Left lung (tissue), 10 donors: ENCODE data around the gene COP1. TPM values are rescaled to one million over a fixed set of nuclear protein-coding genes. Genes with fewer than 3 reads are reported as not detected.

Experiments
- ATAC-seq: fragments of 200-7000 bp; cut with Tn5 transposase; one replicate; pipeline ENCODE4 v1.9.1; 2020; ENCODE audit warnings: moderate library complexity
- DNase-seq, 4 donors: peaks; one replicate each; pipeline ENCODE4 v3.0.0-alpha.2; 2013 to 2020
- H3K27ac ChIP-seq, 2 donors: fragments of 200-600 bp; sonication (generic) in 1 of 2; one replicate each; pipeline versions ENCODE4 v1.5.0 to v1.8.0; 2020 to 2021
- H3K27me3 ChIP-seq, 2 donors: fragments of 200-600 bp; sonication (generic) in 1 of 2; one replicate each; pipeline versions ENCODE4 v1.5.0 to v1.8.0; 2020 to 2021
- H3K36me3 ChIP-seq, 2 donors: fragments of 200-600 bp; sonication (generic) in 1 of 2; one replicate each; pipeline versions ENCODE4 v1.5.0 to v1.8.0; 2020 to 2021
- H3K4me1 ChIP-seq, 2 donors: fragments of 200-600 bp; one replicate each; pipeline ENCODE4 v1.8.0; 2021
- H3K4me3 ChIP-seq, 2 donors: fragments of 200-600 bp; sonication (generic) in 1 of 2; one replicate each; pipeline versions ENCODE4 v1.5.0 to v1.8.0; 2020 to 2021; ENCODE audit warnings: mild to moderate bottlenecking in 1 of 2
- H3K9me3 ChIP-seq, 2 donors: fragments of 200-600 bp; sonication (generic) in 1 of 2; one replicate each; pipeline versions ENCODE4 v1.5.0 to v1.8.0; 2020 to 2021
- intact Hi-C, 2 donors: fragments of 100-400 bp; cut with DNase I; formaldehyde crosslinking; loops; one replicate each; pipeline versions ENCODE4 v1.11.2 to v1.14.2; 2022
- polyA plus RNA-seq, 6 donors: library from polyadenylated mRNA; unstranded; fragments of 120-200 nt; gene quantifications; one replicate each; pipeline ENCODE4 v1.2.1, GENCODE V29; 2013; ENCODE audit not compliant: insufficient read length in 6 of 6
- total RNA-seq, 2 donors: library from RNA; stranded (reverse); fragmentation: NEBNext Ultra II Directional; extraction: Animal tissue kit (Norgen Biotek cat#: 25700); gene quantifications; one replicate each; pipeline ENCODE4 v1.2.1, GENCODE V29; 2021
- TF ChIP-seq, protein P1 (sequence below), 2 donors: fragments of 200-600 bp; sonication (generic) in 1 of 2; IDR thresholded peaks; one replicate each; pipeline versions ENCODE4 v1.5.0 to v1.8.0; 2021; ENCODE audit warnings: antibody characterized with exemption in 2 of 2
- donor health status: DM: no; HTN: yes; CAD: no.
- donor health status: DM: no; HTN: no; CAD: no.

COP1 gene
- total and polyA plus RNA-seq, 8 donors, result 42.5 to 64.3 (median 57.7) TPM

DNA sequence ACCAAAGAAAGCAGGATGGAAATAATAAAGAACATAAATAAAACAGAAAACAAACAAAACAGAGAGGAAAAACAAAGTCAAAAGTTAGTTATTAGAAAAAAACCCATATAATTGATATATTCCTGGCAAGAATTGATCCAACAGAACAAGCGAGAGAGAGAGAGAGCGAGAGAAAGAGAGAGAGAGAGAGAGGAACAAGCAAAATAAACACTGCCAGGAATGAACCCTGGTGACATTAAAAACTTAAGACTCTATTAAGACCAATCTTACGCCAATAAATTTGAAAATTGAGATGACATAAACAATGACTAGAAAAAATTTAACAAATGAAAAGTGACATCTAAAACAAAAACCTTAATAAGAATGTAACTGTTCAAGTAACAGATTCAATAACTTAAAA, 64.1 kb downstream of the COP1 start:
- H3K27ac ChIP-seq, result no peak overlapping the region
- intact Hi-C loops, result no loop called here
- ATAC-seq (no peak), DNase-seq (no peak)
- no peaks in the 10 kb centered on the region for H3K27me3 ChIP-seq
- H3K4me3 ChIP-seq, result no peak overlapping the region
- no peaks in the 10 kb centered on the region for H3K4me1 ChIP-seq
- TF ChIP-seq, protein P1, sequence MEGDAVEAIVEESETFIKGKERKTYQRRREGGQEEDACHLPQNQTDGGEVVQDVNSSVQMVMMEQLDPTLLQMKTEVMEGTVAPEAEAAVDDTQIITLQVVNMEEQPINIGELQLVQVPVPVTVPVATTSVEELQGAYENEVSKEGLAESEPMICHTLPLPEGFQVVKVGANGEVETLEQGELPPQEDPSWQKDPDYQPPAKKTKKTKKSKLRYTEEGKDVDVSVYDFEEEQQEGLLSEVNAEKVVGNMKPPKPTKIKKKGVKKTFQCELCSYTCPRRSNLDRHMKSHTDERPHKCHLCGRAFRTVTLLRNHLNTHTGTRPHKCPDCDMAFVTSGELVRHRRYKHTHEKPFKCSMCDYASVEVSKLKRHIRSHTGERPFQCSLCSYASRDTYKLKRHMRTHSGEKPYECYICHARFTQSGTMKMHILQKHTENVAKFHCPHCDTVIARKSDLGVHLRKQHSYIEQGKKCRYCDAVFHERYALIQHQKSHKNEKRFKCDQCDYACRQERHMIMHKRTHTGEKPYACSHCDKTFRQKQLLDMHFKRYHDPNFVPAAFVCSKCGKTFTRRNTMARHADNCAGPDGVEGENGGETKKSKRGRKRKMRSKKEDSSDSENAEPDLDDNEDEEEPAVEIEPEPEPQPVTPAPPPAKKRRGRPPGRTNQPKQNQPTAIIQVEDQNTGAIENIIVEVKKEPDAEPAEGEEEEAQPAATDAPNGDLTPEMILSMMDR (IDR thresholded peaks at IDR 0.05), result no peak
- peaks cover 0 to 18% of the 10 kb centered on the region in 2 donors for H3K36me3 ChIP-seq
- H3K9me3 ChIP-seq, result no peaks in the 10 kb centered on the region

GRCh38 chr1:176141449-176141848, 65.6 kb downstream of the COP1 start:
- TF ChIP-seq, protein P1 (IDR thresholded peaks at IDR 0.05), result no peak
- DNase-seq (no peak), ATAC-seq (no peak)
- H3K36me3 ChIP-seq, result peaks cover 0 to 6% of the 10 kb centered on the region in 2 donors
- no peak overlapping the region for H3K27ac ChIP-seq
- no peak overlapping the region for H3K4me3 ChIP-seq
- no peaks in the 10 kb centered on the region for H3K27me3 ChIP-seq
- no peaks in the 10 kb centered on the region for H3K9me3 ChIP-seq
- no peaks in the 10 kb centered on the region for H3K4me1 ChIP-seq
- intact Hi-C loops, result no loop called here

GRCh38 chr1:176136891-176137290, 70.2 kb downstream of the COP1 start:
- H3K27me3 ChIP-seq, result no peaks in the 10 kb centered on the region
- TF ChIP-seq, protein P1 (IDR thresholded peaks at IDR 0.05), result no peak
- H3K36me3 ChIP-seq, result no peaks in the 10 kb centered on the region
- H3K4me3 ChIP-seq, result no peak overlapping the region
- intact Hi-C loops, result no loop called here
- H3K9me3 ChIP-seq, result no peaks in the 10 kb centered on the region
- H3K27ac ChIP-seq, result no peak overlapping the region
- DNase-seq, result no peak
- no peaks in the 10 kb centered on the region for H3K4me1 ChIP-seq
- ATAC-seq, result no peak

DNA sequence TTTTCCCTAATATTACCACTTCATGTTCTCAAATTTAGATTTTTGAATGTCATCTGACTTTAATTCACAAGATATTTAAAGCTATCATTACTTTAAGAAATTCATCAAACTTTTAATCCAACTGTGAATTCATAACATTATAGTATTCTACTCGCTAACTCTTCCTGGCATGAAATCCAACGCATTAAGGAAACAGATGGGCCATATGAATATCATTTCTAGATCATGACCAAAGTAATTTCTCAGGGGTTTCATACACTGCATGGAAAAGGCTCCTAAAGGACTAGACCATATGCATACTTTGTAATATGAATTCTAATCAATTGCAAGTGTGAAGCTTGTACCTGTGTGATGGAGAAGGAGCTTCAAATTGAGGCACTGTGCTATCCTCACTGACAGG, 72.4 kb downstream of the COP1 start:
- intact Hi-C loops, result no loop called here
- no peaks in the 10 kb centered on the region for H3K4me1 ChIP-seq
- TF ChIP-seq, protein P1 (IDR thresholded peaks at IDR 0.05), result no peak
- H3K9me3 ChIP-seq, result no peaks in the 10 kb centered on the region
- ATAC-seq (no peak), DNase-seq (no peak)
- H3K27ac ChIP-seq, result no peak overlapping the region
- no peaks in the 10 kb centered on the region for H3K27me3 ChIP-seq
- H3K4me3 ChIP-seq, result no peak overlapping the region
- no peaks in the 10 kb centered on the region for H3K36me3 ChIP-seq

DNA sequence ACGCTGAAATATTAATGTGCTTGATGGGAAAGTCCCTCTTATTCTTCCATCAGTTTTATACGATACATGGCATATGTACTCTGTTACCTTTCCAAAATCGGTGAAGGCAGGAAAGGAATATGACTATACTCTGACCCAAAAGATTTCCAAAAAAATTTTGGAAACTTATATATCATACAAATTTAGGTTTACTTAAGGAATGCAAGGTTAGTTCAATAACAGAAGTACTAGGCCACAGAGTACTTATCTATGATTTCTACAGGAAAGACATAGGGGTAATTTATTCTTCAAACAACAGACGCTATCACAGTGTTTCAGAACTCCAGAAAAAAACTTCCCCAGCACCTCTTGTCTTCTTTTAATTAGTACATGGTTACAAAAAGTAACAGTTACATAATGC, 84.8 kb downstream of the COP1 start:
- no peak overlapping the region for H3K27ac ChIP-seq
- H3K36me3 ChIP-seq, result peaks cover 0 to 22% of the 10 kb centered on the region in 2 donors
- ATAC-seq (no peak), DNase-seq (no peak)
- intact Hi-C loops, result no loop called here
- no peak overlapping the region for H3K4me3 ChIP-seq
- TF ChIP-seq, protein P1 (IDR thresholded peaks at IDR 0.05), result no peak
- H3K4me1 ChIP-seq, result no peaks in the 10 kb centered on the region
- no peaks in the 10 kb centered on the region for H3K27me3 ChIP-seq
- H3K9me3 ChIP-seq, result peaks cover 0 to 17% of the 10 kb centered on the region in 2 donors
